NCI-H2227 treated with DMSO at 0.1 percent for 48 hours (cell line): ENCODE measurements around the gene CDKAL1.
"Not testable (repeated sequence)": the region's sequence is repeated elsewhere in the genome, so short reads cannot be mapped to it uniquely, and the experiment has no call there.

Experiments used
- DNase-seq: peaks from one replicate; lab custom pipeline; 2025; lab: John Stamatoyannopoulos, UW

The CDKAL1 gene

GRCh38 chr6:20640181-20640580 lies 105.9 kb downstream of the CDKAL1 start:
- DNase-seq = no peak

GRCh38 chr6:20642441-20642840 lies 108.2 kb downstream of the CDKAL1 start:
- no peak for DNase-seq

- no peak for DNase-seq
Measured at GRCh38 chr6:20644667-20645370, 110.6 kb downstream of the CDKAL1 start.

GRCh38 chr6:20645572-20645971 lies 111.3 kb downstream of the CDKAL1 start:
- DNase-seq = not testable (repeated sequence)

GRCh38 chr6:20647585-20647984 lies 113.3 kb downstream of the CDKAL1 start:
- DNase-seq = no peak

- not testable (repeated sequence) for DNase-seq
Measured at GRCh38 chr6:20649696-20650470, 115.6 kb downstream of the CDKAL1 start.

GRCh38 chr6:20652299-20653084 lies 118.2 kb downstream of the CDKAL1 start:
- DNase-seq = no peak

- no peak for DNase-seq
Measured at GRCh38 chr6:20653085-20653479, 118.8 kb downstream of the CDKAL1 start.

GRCh38 chr6:20655317-20655716 lies 121.1 kb downstream of the CDKAL1 start:
- no peak for DNase-seq

- DNase-seq = no peak
Measured at GRCh38 chr6:20657274-20657800, 123.1 kb downstream of the CDKAL1 start.

GRCh38 chr6:20658053-20658452 lies 123.8 kb downstream of the CDKAL1 start:
- DNase-seq = no peak

- no peak for DNase-seq
Measured at GRCh38 chr6:20658516-20658915, 124.3 kb downstream of the CDKAL1 start.

- DNase-seq = no peak
Measured at GRCh38 chr6:20660534-20660933, 126.3 kb downstream of the CDKAL1 start.

GRCh38 chr6:20661721-20662120 lies 127.5 kb downstream of the CDKAL1 start:
- DNase-seq = no peak

GRCh38 chr6:20664250-20664649 lies 130.0 kb downstream of the CDKAL1 start:
- DNase-seq = no peak

- no peak for DNase-seq
Measured at GRCh38 chr6:20665290-20665689, 131.0 kb downstream of the CDKAL1 start.

GRCh38 chr6:20669571-20670314 lies 135.5 kb downstream of the CDKAL1 start:
- DNase-seq = no peak

- no peak for DNase-seq
Measured at GRCh38 chr6:20670750-20671149, 136.5 kb downstream of the CDKAL1 start.

GRCh38 chr6:20672038-20672437 lies 137.8 kb downstream of the CDKAL1 start:
- no peak for DNase-seq

- DNase-seq = no peak
Measured at GRCh38 chr6:20673458-20673857, 139.2 kb downstream of the CDKAL1 start.

GRCh38 chr6:20674664-20675063 lies 140.4 kb downstream of the CDKAL1 start:
- DNase-seq = no peak
